HepG2 (cell line): ENCODE measurements around the gene SBK1. TPM values are rescaled to one million over a fixed set of nuclear protein-coding genes. Genes with fewer than 3 reads are reported as not detected.

ENCODE experiments used
- ARNT ChIP-seq: fragments of 450-650 bp; IDR thresholded peaks from 2 replicates; pipeline ENCODE4 v1.6.1; 2017
- BRD4 ChIP-seq: sonication (generic); formaldehyde crosslinking; IDR thresholded peaks from 2 replicates; pipeline ENCODE4 v1.4.0; 2020; ENCODE audit warnings: missing genetic modification reagents
- FOXC1 ChIP-seq: sonication (generic); formaldehyde crosslinking; IDR thresholded peaks from 2 replicates; pipeline ENCODE4 v1.8.0; 2022; ENCODE audit warnings: mild to moderate bottlenecking, missing genetic modification reagents, borderline replicate concordance
- HNF4A ChIP-seq: sonication (generic); formaldehyde crosslinking; IDR thresholded peaks from 2 replicates; pipeline ENCODE4 v1.4.0; 2020; ENCODE audit warnings: missing genetic modification reagents
- KDM6A ChIP-seq: IDR thresholded peaks from 2 replicates; pipeline ENCODE4 v1.6.1; 2016; ENCODE audit warnings: low read depth
- NBN ChIP-seq: fragments of 450-650 bp; conservative IDR thresholded peaks from 2 replicates; pipeline ENCODE4 v1.6.1; 2017
- RCOR2 ChIP-seq: IDR thresholded peaks from 2 replicates; pipeline ENCODE4 v1.6.1; 2016; ENCODE audit warnings: missing biosample characterization, missing genetic modification reagents
- RXRB ChIP-seq: IDR thresholded peaks from 2 replicates; pipeline ENCODE4 v1.6.1; 2016; ENCODE audit warnings: borderline replicate concordance, missing genetic modification reagents, missing compliant biosample characterization
- SAP130 ChIP-seq: IDR thresholded peaks from 2 replicates; pipeline ENCODE4 v1.6.1; 2016; ENCODE audit warnings: low read depth
- SRSF1 ChIP-seq: fragments of 200-400 bp; formaldehyde crosslinking; optimal IDR thresholded peaks from 2 replicates; pipeline ENCODE3; 2017; ENCODE audit warnings: mild to moderate bottlenecking, low read depth, low read length, moderate library complexity
- TBL1XR1 ChIP-seq: fragments of 150-350 bp; IDR thresholded peaks from 2 replicates; pipeline ENCODE4 v1.6.1; 2014; ENCODE audit warnings: borderline replicate concordance, low read length; ENCODE audit not compliant: partially characterized antibody
- TCF7L2 ChIP-seq: IDR thresholded peaks from 2 replicates; pipeline ENCODE4 v1.6.1; 2011; ENCODE audit warnings: mild to moderate bottlenecking, low read depth, low read length, moderate library complexity
- TOE1 ChIP-seq: sonication (generic); formaldehyde crosslinking; IDR thresholded peaks from 2 replicates; pipeline ENCODE4 v1.4.0; 2020; ENCODE audit warnings: mild to moderate bottlenecking, missing genetic modification reagents
- TP53 ChIP-seq: sonication (generic); formaldehyde crosslinking; conservative IDR thresholded peaks from 2 replicates; pipeline ENCODE4 v1.4.0; 2020; ENCODE audit warnings: missing genetic modification reagents
- ZNF264 ChIP-seq: sonication (generic); formaldehyde crosslinking; IDR thresholded peaks from 2 replicates; pipeline ENCODE4 v1.4.0; 2020; ENCODE audit warnings: missing genetic modification reagents
- ZNF512B ChIP-seq: sonication (generic); formaldehyde crosslinking; IDR thresholded peaks from 2 replicates; pipeline ENCODE4 v1.5.1; 2020; ENCODE audit warnings: missing genetic modification reagents, mild to moderate bottlenecking, borderline replicate concordance
- ZNF547 ChIP-seq: sonication (generic); formaldehyde crosslinking; IDR thresholded peaks from 2 replicates; pipeline ENCODE4 v1.5.1; 2020; ENCODE audit warnings: mild to moderate bottlenecking, missing genetic modification reagents
- ZNF652 ChIP-seq: IDR thresholded peaks from 2 replicates; pipeline ENCODE4 v1.6.1; 2016; ENCODE audit warnings: low read depth, borderline replicate concordance
- ZNF784 ChIP-seq: sonication (generic); formaldehyde crosslinking; IDR thresholded peaks from 2 replicates; pipeline ENCODE4 v1.5.1; 2020; ENCODE audit warnings: missing genetic modification reagents, mild to moderate bottlenecking, borderline replicate concordance
- ZNF83 ChIP-seq: sonication (generic); formaldehyde crosslinking; IDR thresholded peaks from 2 replicates; pipeline ENCODE4 v1.4.0; 2020; ENCODE audit warnings: missing genetic modification reagents, mild to moderate bottlenecking, borderline replicate concordance
- polyA plus RNA-seq, 8 experiments: library from polyadenylated mRNA; depleted of rRNA in 3 of 8; stranded (reverse) in 7 of 8; unstranded in 1 of 8; fragments of >200 nt; fragmentation: Illumina TruSeq in 4 of 8; extraction: Trizol in 4 of 8; gene quantifications; 2 replicates each; pipeline versions ENCODE4 v1.2.1 to v1.2.3, GENCODE V29; 2011 to 2016; ENCODE audit warnings: low read depth in 4 of 8, missing spikeins in 1 of 8, mixed read lengths in 1 of 8; ENCODE audit not compliant: insufficient read depth in 1 of 8
- total RNA-seq, 5 experiments: library from RNA; depleted of rRNA; stranded (reverse); fragments of >200 nt; fragmentation: Illumina TruSeq; extraction: Trizol; gene quantifications; 2 replicates each; pipeline ENCODE4 v1.2.3, GENCODE V29; 2016; ENCODE audit warnings: low read depth in 1 of 5
- TF ChIP-seq, protein P1 (sequence below): sonication (generic); formaldehyde crosslinking; IDR thresholded peaks from 2 replicates; pipeline ENCODE4 v1.4.0; 2020; ENCODE audit warnings: missing genetic modification reagents, mild to moderate bottlenecking, borderline replicate concordance
- TF ChIP-seq, protein P2 (sequence below): sonication (generic); formaldehyde crosslinking; IDR thresholded peaks from 2 replicates; pipeline ENCODE4 v1.8.0; 2023; ENCODE audit warnings: mild to moderate bottlenecking, missing genetic modification reagents

The SBK1 gene
- total and polyA plus RNA-seq, 2 of the 13 experiments (the other 11 are each of a cell fraction or from before 2014, with no cell fraction given) = 0.15 to 0.17 TPM

- 0 out of 2 replicates have a peak, but pooled peaks have one; percentile 31 for TF ChIP-seq ZNF512B (CRISPR knock-in tag)
- TF ChIP-seq ARNT = no peak
- TF ChIP-seq, protein P1, sequence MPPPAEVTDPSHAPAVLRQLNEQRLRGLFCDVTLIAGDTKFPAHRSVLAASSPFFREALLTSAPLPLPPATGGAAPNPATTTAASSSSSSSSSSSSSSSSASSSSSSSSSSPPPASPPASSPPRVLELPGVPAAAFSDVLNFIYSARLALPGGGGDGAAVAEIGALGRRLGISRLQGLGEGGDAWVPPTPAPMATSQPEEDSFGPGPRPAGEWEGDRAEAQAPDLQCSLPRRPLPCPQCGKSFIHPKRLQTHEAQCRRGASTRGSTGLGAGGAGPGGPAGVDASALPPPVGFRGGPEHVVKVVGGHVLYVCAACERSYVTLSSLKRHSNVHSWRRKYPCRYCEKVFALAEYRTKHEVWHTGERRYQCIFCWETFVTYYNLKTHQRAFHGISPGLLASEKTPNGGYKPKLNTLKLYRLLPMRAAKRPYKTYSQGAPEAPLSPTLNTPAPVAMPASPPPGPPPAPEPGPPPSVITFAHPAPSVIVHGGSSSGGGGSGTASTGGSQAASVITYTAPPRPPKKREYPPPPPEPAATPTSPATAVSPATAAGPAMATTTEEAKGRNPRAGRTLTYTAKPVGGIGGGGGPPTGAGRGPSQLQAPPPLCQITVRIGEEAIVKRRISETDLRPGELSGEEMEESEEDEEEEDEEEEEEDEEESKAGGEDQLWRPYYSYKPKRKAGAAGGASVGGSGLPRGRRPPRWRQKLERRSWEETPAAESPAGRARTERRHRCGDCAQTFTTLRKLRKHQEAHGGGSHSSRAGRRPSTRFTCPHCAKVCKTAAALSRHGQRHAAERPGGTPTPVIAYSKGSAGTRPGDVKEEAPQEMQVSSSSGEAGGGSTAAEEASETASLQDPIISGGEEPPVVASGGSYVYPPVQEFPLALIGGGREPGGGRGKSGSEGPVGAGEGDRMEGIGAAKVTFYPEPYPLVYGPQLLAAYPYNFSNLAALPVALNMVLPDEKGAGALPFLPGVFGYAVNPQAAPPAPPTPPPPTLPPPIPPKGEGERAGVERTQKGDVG (CRISPR knock-in tag) = peak; percentile 57; the same call in 1 of the 2 replicates
- TF ChIP-seq NBN = no peak
- TF ChIP-seq ZNF264 (CRISPR knock-in tag) = 0 out of 2 replicates have a peak, but pooled peaks have one; percentile 23
- TF ChIP-seq KDM6A = 0 out of 2 replicates have a peak, but pooled peaks have one; percentile 17
- TF ChIP-seq FOXC1 = peak; percentile 16; the same call in 1 of the 2 replicates
- TF ChIP-seq, protein P2, sequence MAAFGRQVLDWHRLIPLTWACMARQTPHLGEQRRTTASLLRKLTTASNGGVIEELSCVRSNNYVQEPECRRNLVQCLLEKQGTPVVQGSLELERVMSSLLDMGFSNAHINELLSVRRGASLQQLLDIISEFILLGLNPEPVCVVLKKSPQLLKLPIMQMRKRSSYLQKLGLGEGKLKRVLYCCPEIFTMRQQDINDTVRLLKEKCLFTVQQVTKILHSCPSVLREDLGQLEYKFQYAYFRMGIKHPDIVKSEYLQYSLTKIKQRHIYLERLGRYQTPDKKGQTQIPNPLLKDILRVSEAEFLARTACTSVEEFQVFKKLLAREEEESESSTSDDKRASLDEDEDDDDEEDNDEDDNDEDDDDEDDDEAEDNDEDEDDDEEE (CRISPR knock-in tag) = peak; percentile 23; the same call in 1 of the 2 replicates
- peak; percentile 56 for TF ChIP-seq SAP130
- TF ChIP-seq ZNF547 (CRISPR knock-in tag) = 0 out of 2 replicates have a peak, but pooled peaks have one; percentile 53
- no peak for TF ChIP-seq ZNF652
- 0 out of 2 replicates have a peak, but pooled peaks have one; percentile 33 for TF ChIP-seq RCOR2 (CRISPR knock-in tag)
- peak; percentile 43; the same call in 1 of the 2 replicates for TF ChIP-seq HNF4A (CRISPR knock-in tag)
- no peak for TF ChIP-seq ZNF784 (CRISPR knock-in tag)
- TF ChIP-seq BRD4 = no peak
- no peak for TF ChIP-seq TOE1
- peak; percentile 54; the same call in 1 of the 2 replicates for TF ChIP-seq RXRB (CRISPR knock-in tag)
- 0 out of 2 replicates have a peak, but pooled peaks have one; percentile 32 for TF ChIP-seq TP53
- TF ChIP-seq SRSF1 = no peak
- TF ChIP-seq ZNF83 (CRISPR knock-in tag) = peak; percentile 76; the same call in 1 of the 2 replicates
- peak; percentile 69 for TF ChIP-seq TBL1XR1
- TF ChIP-seq TCF7L2 = no peak
Measured at GRCh38 chr16:28277537-28278388, 14.6 kb upstream of the SBK1 start (continued).
